Kidney glomerular epithelial cell (primary cell): ENCODE data around the gene CEP55.

ENCODE experiments used
- DNase-seq: peaks from one replicate; lab custom pipeline; 2025; lab: John Stamatoyannopoulos, UW

The CEP55 gene

DNA sequence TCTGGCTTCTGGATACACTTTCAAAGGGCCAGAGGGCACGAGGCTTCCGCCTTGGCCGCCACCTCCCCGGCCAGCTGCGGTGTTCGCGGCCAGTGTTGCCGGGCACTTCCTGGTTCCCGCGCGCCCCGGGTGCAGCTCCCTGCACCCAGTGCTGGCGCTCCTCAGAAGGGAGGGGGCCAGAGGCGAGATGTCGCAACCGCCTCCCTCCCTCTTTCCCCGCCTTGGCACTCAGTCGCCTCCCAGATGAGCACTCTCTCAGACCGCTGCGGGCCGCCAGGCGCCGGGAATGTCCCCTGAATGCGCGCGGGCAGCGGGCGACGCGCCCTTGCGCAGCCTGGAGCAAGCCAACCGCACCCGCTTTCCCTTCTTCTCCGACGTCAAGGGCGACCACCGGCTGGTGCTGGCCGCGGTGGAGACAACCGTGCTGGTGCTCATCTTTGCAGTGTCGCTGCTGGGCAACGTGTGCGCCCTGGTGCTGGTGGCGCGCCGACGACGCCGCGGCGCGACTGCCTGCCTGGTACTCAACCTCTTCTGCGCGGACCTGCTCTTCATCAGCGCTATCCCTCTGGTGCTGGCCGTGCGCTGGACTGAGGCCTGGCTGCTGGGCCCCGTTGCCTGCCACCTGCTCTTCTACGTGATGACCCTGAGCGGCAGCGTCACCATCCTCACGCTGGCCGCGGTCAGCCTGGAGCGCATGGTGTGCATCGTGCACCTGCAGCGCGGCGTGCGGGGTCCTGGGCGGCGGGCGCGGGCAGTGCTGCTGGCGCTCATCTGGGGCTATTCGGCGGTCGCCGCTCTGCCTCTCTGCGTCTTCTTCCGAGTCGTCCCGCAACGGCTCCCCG lies 70.2 kb downstream of the CEP55 start, which contains the start of gene FFAR4:
TSS of gene FFAR4 (plus strand) at position 231 of the 842 bp plus-strand sequence. CDS start at position 287, 56 bp downstream.
- DNase-seq = no peak

DNA sequence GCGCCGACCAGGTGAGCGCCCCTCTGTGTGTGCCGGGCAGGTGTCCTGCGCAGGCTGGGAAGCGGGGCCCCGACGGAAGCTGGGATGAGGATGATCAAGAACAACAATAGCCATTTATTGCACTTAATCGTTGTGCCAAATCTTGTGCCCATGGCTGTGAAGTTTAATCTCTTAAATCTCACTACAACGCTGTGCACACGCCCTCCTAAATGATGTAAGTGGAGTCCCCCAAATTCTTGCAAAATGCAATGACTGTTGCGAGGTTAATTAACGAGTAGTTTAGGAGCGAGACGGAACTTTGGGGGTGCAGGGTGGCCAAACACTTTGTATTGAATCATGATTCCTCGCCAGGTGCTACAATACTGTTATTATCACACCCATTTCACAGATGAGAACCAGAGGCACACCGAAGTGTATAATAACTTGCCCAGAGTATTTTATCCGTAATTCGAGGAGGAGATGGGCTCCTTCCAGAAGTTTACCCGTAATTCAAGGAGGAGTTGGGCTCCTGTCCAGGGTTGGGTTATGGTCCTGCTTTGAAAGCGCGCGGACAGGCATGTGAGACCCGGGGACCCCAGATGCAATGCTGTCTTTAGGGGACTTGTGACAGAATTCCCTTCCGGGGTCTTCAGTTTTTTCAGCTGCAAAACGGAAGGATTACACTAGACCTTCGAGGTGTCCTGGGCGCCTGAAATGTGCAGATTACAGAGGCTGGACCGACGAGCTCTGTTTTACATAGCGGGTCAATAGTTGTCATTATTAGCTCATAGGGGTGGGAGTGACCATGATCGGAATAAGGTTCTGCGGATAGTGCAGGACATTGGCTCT lies 71.1 kb downstream of the CEP55 start:
- no peak for DNase-seq

DNA sequence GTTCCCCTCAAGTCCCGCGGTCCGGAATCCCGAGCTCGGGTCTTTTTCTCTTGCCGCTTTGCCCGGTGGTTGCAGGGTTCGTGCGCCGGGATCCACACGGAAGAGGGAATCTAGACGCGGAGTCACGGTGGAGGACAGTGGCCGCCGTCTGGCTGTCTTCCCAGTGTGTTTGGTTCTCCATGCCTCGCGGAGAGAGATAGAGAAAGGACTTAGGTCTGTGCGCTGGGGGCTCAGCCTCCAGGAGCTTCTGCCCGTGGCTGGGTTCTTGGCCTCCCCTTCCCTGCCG lies 71.6 kb downstream of the CEP55 start:
- no peak for DNase-seq

DNA sequence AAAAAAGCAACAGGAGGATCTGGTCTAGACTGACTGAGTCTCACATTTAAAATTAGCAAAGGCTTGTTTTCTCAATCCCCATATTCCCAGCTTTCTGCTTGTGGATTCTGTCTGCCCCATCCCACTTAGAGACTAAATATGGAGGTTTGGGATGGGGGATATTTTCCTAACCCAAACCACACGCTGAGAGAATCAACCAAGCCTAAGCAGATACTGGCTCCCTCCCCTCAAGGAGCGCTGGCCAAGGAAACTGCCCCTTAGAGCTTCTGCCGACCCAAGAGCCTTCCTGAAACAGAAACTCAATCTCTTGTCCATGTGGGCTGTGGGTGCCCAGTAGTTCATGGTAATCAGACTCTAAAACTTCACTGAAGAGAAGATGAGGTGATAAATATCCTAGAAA lies 74.0 kb downstream of the CEP55 start:
- DNase-seq = no peak

DNA sequence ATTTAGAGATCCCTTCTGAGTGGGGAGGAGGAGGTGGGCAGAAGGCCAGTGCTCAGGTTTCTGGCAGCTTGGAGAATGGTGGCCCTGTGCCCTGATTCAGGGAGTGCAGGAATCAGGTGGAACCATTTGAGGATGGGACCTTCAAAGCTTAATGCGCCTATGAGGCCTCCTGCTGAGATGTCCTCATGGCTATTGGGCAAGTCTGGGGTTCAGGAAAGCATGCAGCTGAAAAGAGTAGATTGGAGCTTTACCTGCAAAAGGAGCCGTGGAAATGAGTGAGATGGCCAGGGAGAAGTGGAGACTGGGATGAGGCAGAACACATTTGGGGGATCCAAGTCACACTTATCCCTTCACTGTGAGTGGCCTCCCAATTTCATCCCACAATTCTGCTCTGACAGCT lies 76.2 kb downstream of the CEP55 start:
- DNase-seq = no peak

DNA sequence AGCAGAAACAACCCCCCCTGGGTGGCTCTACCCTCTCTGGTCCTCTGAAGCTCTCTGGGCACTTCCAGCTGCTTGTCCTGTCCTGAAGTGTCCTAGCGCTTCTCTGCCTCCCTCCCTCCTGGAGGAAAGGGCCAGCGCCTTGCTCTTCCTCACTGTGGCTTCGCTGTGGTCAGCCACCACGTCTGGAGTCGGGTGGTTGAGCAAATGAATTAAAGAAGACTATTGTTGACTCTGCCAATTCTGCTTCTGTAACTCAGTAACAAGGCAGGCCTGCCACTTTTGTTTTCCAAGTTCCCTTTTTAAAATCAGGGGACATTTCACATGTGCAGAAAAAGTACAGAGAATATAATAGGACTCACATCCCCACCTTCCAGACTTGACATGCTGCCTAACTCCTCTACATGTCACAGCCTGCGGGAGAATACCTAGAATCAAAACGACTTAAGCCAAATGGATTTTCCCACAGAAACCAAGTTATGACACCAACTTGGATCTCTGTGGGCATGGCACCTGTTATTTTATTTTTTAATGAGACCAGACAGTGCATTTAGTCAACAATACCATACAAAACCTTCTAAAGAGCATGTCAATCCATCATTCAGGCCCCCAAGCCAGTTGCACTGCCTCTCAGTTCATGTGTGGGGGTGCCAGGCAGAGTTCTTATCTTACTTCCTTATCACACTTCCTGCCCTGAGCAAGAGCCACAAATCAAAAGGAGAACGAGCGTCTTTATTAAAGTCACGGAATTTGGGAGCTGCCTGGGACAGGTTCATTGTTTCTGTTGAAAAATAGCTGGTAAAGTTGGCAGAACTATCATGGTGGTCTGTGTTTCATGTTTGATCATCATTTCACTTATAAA lies 76.9 kb downstream of the CEP55 start:
- DNase-seq = no peak

DNA sequence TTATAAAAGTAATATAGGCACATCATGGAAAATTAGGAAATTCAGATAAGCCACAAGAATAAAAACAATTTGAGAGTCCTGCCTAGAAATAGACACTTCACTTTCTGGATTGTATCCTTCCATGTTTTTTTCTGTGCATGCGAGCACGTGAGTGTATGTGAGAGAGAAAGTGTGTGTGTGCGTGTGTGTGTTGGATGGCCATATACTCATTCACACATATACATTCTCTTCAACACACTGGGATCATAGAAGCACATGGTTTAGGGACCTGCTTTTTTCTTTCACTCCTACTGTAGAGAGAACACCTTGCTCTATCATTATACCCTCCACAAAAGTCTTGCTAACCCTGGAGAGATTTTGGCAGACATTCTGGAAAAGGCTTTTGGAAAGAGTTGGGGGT lies 77.5 kb downstream of the CEP55 start:
- DNase-seq = no peak

DNA sequence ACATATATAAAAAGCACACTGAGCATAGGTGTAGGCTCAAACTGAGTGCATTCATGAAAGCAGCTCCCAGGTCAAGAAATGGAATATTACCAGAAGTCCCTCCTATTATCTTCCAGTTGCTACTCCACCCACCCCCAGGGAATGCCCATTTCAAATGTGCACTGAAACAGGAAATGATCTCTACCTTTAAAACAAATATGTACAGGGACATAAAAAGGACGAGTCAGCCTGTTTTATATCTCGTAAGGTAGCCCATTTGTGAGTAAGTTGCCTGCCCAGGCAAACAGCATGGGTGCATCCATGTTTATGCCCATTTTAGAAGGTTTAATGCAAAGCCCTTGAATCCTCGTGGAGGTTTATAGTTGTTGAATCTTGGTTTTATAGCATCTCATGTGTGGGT lies 80.5 kb downstream of the CEP55 start:
- DNase-seq = no peak

DNA sequence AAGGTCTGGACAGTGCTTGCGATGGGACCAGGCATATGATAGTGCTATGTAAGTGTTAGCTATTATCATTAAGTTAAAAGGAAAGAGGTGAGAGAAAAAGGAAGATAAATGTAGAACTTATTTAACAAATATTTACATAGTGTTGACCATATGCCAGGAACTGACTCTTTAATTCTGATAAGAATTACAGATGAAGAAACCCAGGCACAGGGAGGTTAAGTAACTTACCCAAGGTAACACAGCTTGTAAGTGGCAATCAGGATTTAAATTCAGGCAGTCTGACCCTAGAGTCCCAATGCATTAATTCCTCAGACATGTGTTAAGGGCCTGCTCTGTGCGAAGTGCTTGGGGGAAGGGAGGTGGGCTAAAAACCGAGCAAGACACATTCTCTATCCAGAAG lies 81.2 kb downstream of the CEP55 start:
- DNase-seq = no peak
